Hypothalamus (tissue), 51 donors: ENCODE results near the gene VAT1L.
"Not testable (repeated sequence)": the region's sequence is repeated elsewhere in the genome, so short reads cannot be mapped to it uniquely, and the experiment has no call there.

ENCODE experiments used
- DNase-seq, 51 donors: peaks; one replicate each; lab custom pipeline; 2025; lab: John Stamatoyannopoulos, UW

Gene VAT1L

GRCh38 chr16:77946823-77947222 lies 158.5 kb downstream of the VAT1L start:
- DNase-seq, result peak in 1 of 51 donors; percentile 19

GRCh38 chr16:77947590-77947989 lies 159.2 kb downstream of the VAT1L start:
- not testable (repeated sequence) for DNase-seq

DNA sequence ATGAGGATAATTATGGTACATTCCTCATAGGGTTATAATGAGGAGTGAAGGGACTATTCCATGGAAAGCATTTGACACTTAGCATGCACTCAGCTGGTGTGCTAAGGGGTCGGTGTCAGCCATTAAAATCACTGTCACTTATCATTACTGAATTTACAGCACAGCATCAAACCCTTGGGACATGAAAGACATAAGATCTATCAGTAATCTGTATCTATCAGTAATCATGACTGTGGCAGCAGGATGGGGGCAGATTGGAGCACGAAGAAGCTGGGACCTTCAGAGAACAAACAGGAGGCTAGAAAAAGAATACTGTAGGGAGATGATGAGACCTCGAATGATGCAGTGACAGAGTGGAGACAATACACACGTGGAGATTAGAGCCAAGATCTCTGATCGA lies 160.5 kb downstream of the VAT1L start:
- DNase-seq, result no peak

- DNase-seq, result no peak
Measured at GRCh38 chr16:77949445-77949844, 161.1 kb downstream of the VAT1L start.

DNA sequence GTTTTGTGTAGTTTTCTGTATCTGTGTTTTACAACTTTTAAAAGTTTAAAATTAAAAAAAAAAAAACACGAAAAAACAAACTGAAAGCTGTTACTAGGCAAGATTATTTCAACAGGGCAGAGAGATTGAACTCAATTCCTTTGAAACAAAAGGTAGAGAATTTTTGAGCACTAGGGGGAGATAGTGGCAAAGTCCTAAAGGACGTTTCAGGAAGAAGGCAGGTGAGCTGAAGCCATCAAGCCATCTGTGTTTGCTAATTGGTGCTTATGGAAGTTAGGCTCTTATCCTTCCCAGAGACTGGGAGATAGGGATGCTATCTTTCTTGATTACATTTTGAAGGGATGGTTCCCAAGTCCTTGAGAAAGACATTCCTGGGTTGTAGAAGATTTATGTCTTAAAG lies 163.4 kb downstream of the VAT1L start:
- no peak for DNase-seq

DNA sequence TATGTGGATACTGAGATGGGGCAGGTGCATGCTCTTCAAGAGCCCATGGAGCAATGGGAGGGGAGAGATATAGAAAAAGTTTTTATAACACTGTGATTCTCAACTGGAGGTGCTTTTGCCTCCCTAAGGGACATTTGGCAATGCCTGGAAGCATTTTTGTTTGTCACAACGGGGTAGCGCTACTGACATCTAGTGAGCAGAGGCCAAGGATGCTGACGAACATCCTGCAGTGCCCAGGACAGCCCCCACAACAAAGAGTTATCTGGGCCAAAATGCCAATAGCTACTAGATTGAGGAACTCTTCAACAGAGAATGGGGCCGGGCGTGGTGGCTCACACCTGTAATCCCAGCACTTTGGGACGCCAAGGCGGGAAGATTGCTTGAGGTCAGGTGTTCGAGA lies 166.8 kb downstream of the VAT1L start:
- DNase-seq, result no peak

DNA sequence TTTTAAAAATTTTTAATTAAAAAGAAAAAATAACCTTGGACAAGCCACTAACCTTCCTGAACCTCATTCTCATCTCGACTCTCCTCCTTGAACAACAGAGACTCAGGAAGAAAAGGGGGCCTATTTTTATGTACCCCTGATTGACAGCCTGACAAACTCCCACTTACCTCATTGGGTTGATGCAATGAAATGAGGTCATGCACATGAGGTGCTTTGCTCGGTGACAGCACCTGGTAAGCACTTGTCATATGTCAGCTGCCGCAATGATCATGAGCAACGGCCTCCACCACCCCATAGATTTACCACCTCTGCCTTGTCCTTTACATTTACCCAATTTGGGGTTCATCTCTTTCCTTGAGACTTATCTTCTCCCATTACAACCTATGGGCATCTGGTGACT lies 167.9 kb downstream of the VAT1L start:
- DNase-seq, result no peak

DNA sequence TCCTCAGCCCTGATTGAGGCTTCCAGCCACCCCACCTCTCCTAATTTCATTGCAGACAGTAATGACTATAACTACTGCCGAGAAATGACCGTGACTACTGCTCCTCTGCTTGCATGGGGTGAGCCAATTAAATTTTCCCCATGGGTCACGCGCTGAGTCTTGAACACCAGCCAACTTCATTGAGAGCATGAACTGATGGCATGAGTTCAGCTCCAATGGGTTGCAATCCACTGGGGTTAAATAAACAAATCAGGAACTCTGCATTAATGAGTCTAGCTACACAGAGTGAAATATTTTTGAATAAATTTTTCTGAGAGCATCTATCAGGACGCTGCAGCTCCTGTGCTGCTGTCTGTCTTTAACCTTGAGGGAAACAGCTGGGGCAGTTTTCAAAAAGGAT lies 172.4 kb downstream of the VAT1L start:
- no peak for DNase-seq

DNA sequence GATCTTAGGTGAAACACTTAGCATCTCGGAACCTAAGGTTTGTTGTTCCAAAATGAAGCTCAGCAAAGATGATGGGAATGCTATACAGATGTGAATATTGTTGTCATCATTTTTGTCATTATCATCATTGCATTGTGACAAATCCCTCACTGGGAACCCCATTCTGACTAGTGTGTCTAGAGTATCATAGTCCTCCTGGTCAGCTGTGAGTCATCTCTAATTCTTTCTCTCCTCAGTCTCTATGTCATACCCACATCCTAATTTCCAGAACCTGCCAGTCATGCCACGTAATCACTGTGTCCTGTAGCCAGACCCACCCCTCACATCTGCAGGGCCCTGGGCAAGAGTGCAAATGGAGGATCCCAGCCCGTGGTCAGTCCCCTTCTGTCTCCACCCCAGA lies 173.4 kb downstream of the VAT1L start:
- DNase-seq, result no peak

DNA sequence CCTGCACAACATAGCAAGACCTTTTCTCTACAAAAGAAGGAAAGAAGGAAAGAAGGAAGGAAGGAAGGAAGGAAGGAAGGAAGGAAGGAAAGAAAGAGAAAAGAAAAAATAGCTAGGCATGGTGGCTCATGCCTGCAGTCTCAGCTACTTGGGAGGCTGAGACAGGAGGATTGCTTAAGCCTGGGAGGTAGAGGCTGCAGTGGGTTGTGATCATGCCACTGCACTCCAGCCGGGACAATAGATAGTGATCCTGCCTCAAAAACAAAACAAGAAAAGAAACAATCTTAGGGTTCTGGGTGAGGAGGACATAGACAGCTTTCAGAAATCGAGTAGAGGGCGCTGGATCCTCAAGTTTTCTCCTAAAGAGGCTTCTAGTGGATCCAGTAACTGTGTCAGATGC lies 174.3 kb downstream of the VAT1L start:
- no peak for DNase-seq

DNA sequence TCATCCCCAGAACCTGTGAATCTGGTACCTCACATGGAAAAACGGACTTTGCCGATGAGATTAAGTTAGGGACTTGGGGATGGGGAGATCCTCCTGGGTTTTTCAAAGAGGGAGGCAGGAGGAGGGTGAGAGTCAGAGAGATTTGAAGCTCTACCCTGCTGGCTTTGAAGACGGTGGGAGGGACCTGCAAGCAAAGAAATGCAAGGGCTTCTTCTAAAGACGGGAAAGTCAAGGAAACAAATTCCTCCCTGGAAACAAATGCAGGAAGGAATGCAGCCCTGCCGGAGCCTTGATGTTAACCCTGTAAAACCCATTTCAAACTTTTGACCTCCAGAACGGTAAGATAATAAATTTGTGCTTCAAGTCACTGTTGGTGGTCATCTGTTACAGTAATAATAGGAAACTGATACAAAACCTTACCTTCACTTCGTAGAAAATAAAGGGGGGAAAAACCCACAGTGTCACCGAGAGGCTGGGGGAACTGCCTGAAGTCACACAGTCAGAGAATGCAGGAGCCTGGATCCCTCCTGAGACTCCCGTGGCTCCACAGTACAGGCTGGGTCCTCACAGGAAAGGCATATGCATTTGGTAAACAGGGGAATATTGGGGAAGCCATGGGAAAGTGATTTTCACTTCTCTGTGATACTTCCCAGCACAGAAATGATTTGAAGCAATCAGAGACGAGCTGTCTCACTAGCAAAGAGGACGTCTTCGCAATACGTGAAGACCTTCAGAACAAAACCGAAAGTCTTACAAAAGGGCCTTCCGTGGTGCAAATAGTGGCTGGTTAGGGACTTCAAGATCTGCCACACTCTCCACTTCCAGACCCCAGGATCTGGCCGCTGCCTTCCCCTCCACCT lies 175.1 kb downstream of the VAT1L start:
- no peak for DNase-seq

- no peak for DNase-seq
Measured at GRCh38 chr16:77965346-77965745, 177.0 kb downstream of the VAT1L start.

DNA sequence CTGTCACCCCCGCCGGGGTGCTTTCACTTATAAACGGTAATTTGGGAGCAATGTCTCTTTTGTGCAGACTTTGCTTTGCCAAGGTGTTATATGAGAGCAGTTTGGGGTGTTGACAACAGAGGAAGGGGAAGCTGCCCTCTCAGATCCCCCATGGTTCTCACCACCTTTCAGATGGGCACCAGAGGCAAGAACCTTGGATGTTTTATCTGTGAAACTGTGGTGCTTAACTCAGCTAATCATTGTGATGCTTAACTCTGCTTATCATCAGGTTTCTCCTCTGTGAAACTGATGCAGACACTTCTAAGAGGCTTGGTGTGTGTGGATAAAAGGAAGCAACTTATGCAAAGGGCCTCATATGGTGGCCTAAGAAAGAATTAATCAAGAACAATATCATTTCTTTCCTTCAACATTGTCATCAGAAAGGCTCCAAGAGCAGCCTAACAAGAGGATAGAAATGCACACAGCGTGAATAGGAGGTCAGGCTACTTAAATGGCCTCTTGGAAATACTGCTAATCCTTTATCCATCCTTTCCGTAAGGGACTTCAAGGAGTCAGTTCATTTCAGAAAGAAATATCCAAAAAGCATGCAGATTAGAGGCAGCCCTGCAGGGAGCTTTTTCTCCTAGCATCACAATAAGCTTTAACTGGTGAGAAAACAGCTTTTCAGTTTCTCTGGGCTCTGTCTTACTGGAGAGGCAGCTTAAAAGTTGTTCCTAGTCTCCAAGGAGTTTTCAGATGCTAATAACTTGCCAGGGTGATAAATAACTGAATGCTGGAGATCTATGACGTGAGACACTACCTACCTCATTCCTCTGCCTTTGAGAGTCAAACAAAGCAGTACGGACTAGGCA lies 178.9 kb downstream of the VAT1L start:
- no peak for DNase-seq

GRCh38 chr16:77969861-77970260 lies 181.5 kb downstream of the VAT1L start:
- no peak for DNase-seq

GRCh38 chr16:77970371-77970770 lies 182.0 kb downstream of the VAT1L start:
- no peak for DNase-seq

DNA sequence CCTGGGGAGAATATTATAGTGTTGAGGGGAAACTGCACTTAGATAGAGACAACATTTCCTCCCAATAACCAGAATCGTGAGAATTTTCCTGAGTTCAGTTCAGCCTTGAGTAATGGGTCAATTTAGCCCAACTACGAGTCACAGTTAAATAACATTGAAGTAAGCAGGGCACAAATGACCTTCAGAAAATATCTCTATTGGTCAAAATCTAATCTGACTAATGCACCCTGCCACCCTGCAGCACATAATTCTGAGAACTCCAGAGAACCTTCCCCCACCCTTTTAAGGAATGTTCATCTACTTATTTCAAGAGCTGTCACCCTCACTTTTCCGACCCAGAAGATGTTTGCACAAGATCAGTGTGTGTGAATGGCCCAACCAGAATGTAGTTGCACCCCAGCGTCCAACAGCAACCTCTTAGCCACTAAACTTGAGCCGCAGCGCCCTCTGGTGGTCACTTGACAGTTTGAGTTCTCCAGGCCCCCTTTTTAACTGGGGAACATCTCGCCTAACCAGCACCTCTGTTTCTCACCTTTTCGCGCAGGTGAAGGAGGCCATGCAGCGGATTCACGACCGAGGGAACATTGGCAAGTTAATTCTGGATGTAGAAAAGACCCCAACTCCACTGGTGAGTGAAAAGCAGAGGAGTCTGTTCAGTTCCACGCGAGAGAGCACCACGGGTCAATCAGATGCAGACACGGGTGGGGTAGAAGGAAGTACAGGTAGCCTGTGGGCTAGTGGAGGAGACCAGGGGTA lies 183.1 kb downstream of the VAT1L start:
- peak; percentile 12 to 87 (median 59) for DNase-seq

GRCh38 chr16:77972062-77972392 lies 183.7 kb downstream of the VAT1L start:
- no peak for DNase-seq

DNA sequence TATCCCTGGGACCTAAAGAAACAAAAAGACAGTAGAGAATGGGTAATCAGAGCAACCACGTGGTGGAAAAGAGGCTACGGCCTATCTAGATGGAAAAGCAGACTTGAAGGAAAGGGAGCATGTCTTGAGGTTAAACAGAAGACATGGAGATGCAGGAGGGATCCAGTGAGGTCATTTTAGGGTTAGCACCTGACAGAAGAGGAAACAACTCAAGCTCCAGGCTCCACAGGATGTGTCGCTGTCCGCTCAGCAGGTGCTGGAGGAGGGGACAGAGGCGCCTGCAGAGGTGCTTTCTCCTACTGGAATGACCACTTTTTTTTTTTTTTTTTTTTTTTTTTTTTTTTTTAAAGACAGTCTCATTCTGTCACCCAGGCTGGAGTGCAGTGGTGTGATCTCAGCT lies 186.5 kb downstream of the VAT1L start:
- no peak for DNase-seq

DNA sequence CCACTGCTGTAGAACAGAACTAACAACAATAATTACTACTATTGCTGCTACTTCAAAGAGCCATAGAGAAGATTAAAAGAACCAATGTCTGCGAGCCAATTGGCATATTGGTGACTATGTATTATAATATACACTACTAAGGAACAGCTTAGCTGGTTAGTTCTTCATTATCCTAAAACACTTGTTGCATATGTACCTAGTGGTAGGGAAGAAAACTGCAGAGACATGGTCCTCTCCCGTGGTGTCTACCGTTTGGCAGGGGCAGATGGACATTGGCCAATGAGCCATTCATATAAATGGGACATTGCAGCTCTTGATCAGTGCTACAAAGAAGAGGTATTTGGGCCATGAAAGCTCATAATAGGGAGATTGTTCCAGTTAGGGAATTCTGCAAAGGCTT lies 187.6 kb downstream of the VAT1L start:
- no peak for DNase-seq

- DNase-seq, result no peak
Measured at GRCh38 chr16:77977339-77977738, 189.0 kb downstream of the VAT1L start.

- no peak for DNase-seq
Measured at GRCh38 chr16:77985111-77985510, 196.7 kb downstream of the VAT1L start.
